Measurements from ENCODE around the gene NEK9. TPM values are rescaled to one million over a fixed set of nuclear protein-coding genes. Genes with fewer than 3 reads are reported as not detected.

Gene NEK9
- polyA plus RNA-seq = 10 to 100 TPM; 18.6 to 27.8 TPM

DNA sequence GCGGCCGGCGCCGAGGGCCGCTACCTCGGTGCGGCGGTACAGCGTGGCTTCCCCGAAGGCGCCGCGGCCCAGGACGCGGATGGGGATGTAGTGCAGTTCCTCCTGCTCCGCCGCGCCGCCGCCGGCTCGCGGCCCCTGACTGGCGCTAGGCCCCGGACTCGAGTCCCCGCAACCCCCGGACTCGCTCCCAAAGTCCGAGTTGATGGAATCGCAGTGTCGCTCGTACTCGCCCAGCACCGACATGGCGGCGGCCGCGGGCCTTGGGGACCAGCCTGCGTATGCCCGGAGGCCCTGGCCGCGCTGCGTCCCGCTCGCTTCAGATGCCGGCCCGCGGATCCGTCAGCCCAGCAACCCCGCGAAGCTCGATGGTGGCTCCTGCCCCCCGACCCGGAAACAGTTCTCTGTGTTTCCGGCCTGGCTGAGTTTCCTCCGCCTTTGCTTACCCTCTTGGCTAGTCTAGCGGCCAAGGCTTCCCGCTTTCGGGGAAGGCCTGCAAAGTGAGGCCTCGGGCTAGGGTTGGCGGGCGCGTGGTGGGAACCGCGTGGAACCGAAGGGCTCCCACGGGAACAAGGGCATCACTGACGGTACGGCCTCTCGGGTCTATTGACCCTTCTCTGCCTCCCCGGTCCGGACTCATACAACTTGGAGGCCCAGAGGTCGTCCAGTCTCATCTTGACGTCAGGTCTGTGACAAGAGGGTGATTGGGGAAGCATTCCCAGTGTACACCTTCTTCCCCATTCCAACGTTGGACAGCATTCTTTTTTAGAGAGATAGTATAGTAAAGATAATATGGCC lies at the start of gene NEK9:
Gene NEK9 (minus strand): TSS at position 370 of the 795 bp plus-strand sequence. CDS start 127 bp downstream, at position 243.
- 0% methylated on average over 66 to 76 of the region's 76 CpGs for WGBS, 2 donors
- Histone ChIP-seq H3K9me3 (ENCODE audit: control insufficient read depth in 2 of 2, insufficient read depth in 1 of 2, low read depth in 1 of 2, low read length in 1 of 2) (peaks cover 0 to 2% of the 10 kb centered on the region in 2 donors), H3K4me1 (ENCODE audit: control insufficient read depth in 2 of 2, insufficient read depth in 2 of 2, low read length in 1 of 2) (peaks cover 0 to 3% of the 10 kb centered on the region in 2 donors)

DNA sequence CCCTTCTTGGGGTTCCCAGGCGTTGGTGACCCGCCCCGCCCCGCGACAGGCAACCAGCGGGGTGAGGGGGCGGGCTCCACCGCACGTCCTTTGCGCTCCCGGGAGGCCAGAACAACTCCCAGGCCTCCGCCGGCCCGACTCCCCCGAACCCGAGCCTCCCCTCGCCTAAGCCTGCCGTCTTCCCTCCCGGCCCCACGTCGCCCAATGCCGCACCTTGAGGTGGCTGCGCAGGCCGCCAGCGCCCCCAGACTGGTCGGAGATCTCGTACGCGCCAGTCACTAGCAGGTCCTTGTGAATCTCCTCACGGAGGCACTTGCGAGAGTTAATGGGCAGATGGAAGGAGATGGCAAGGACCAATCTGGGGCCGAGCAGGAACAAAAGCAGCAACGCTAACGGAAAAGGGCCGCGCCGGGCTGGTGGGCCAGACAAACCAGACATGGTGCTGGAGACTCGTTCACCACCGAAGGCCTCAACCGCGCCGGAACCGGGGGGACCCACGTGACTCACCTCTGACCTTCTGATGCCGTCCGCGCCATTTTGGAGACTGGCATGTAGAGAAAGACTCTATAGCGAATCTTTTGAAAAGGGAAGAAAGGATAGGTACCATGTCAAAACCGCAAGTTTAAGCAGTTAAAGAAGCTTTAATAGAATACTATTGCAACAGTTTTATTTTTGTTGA lies 49.4 kb upstream of the NEK9 start, which contains the start of gene TMED10:
Gene TMED10 (minus strand): TSS at position 471 of the 679 bp plus-strand sequence. CDS start 33 bp downstream, at position 438.
- Histone ChIP-seq H3K27ac (ENCODE audit: low read depth in 2 of 2, low read length in 1 of 2) (peak within 1 kb of the TSS; percentile 92 to 98), H3K4me1 (ENCODE audit: control insufficient read depth in 2 of 2, insufficient read depth in 2 of 2, low read length in 1 of 2) (no peaks in the 10 kb centered on the region), H3K9me3 (ENCODE audit: control insufficient read depth in 2 of 2, insufficient read depth in 1 of 2, low read depth in 1 of 2, low read length in 1 of 2) (no peaks in the 10 kb centered on the region), H3K4me3 (ENCODE audit: low read depth in 1 of 2, low read length in 2 of 2) (peak within 1 kb of the TSS; percentile 61 to 99), H3K27me3 (ENCODE audit: control insufficient read depth in 1 of 2, insufficient read depth in 2 of 2, low read length in 2 of 2) (no peaks in the 10 kb centered on the region), H3K36me3 (ENCODE audit: control insufficient read depth in 2 of 2, insufficient read depth in 2 of 2, low read length in 1 of 2) (no peaks in the 10 kb centered on the region)
- 0 to 1% methylated on average over 49 of the region's 49 CpGs for WGBS, 2 donors

More for the DNA sequence above, at the start of gene NEK9:
- Histone ChIP-seq H3K27me3 (ENCODE audit: control insufficient read depth in 1 of 2, insufficient read depth in 2 of 2, low read length in 2 of 2) (no peaks in the 10 kb centered on the region), H3K4me3 (ENCODE audit: low read depth in 1 of 2, low read length in 2 of 2) (peak within 1 kb of the TSS; percentile 89 to 98), H3K36me3 (ENCODE audit: control insufficient read depth in 2 of 2, insufficient read depth in 2 of 2, low read length in 1 of 2) (no peaks in the 10 kb centered on the region), H3K27ac (ENCODE audit: low read depth in 2 of 2, low read length in 1 of 2) (peak within 1 kb of the TSS; percentile 98 to 99)

DNA sequence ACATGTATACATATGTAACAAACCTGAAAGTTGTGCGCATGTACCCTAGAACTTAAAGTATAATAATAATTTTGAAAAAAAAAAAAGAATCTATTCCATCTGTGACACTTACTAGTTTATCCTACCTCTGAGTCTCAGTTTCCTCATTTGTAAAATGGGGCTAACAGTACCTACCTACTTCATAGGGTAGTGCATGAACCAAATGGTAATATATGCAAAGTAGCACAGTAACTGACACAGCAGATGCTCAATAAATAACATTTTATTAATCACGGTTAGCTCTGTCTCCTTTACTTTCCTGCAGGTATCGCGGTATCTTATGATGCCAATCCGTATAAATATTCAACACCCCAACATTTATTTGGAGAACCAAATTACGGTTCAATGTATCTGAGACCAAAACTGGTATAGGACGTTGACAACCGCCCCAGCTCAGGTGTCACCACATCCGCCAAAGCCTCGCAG lies 48.9 kb upstream of the NEK9 start:
- 7% methylated on average over 10 of the region's 10 CpGs for WGBS, 2 donors
- Histone ChIP-seq H3K27ac (ENCODE audit: low read depth in 2 of 2, low read length in 1 of 2) (peak overlapping the region; percentile 92 to 98), H3K27me3 (ENCODE audit: control insufficient read depth in 1 of 2, insufficient read depth in 2 of 2, low read length in 2 of 2) (no peaks in the 10 kb centered on the region), H3K36me3 (ENCODE audit: control insufficient read depth in 2 of 2, insufficient read depth in 2 of 2, low read length in 1 of 2) (no peaks in the 10 kb centered on the region), H3K4me1 (ENCODE audit: control insufficient read depth in 2 of 2, insufficient read depth in 2 of 2, low read length in 1 of 2) (no peaks in the 10 kb centered on the region), H3K9me3 (ENCODE audit: control insufficient read depth in 2 of 2, insufficient read depth in 1 of 2, low read depth in 1 of 2, low read length in 1 of 2) (no peaks in the 10 kb centered on the region), H3K4me3 (ENCODE audit: low read depth in 1 of 2, low read length in 2 of 2) (peak overlapping the region; percentile 61 to 99)

DNA sequence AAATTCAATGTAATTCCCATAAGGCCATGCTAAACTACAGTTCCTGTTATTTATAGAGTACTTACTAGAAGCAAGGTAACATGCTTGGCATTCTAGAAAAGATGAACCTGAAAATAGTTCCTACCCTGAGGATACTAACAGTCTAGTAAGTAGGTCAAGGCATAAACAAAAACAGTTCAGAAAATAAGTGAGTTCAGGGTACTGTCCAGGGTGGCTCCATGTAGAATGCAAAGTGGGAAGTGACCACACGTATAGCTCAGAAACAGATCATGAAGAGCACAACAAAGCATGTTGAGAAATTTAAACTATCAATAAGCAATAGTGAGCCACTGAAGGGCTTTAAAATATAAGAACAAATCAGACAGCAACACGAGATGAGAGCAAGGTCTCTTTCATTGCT lies 47.2 kb upstream of the NEK9 start:
- 49 to 58% methylated on average over 2 of the region's 2 CpGs for WGBS, 2 donors
- Histone ChIP-seq H3K4me3 (ENCODE audit: low read depth in 1 of 2, low read length in 2 of 2) (no peak overlapping the region), H3K9me3 (ENCODE audit: control insufficient read depth in 2 of 2, insufficient read depth in 1 of 2, low read depth in 1 of 2, low read length in 1 of 2) (no peaks in the 10 kb centered on the region), H3K4me1 (ENCODE audit: control insufficient read depth in 2 of 2, insufficient read depth in 2 of 2, low read length in 1 of 2) (no peaks in the 10 kb centered on the region), H3K36me3 (ENCODE audit: control insufficient read depth in 2 of 2, insufficient read depth in 2 of 2, low read length in 1 of 2) (no peaks in the 10 kb centered on the region), H3K27me3 (ENCODE audit: control insufficient read depth in 1 of 2, insufficient read depth in 2 of 2, low read length in 2 of 2) (no peaks in the 10 kb centered on the region), H3K27ac (ENCODE audit: low read depth in 2 of 2, low read length in 1 of 2) (no peak overlapping the region)

DNA sequence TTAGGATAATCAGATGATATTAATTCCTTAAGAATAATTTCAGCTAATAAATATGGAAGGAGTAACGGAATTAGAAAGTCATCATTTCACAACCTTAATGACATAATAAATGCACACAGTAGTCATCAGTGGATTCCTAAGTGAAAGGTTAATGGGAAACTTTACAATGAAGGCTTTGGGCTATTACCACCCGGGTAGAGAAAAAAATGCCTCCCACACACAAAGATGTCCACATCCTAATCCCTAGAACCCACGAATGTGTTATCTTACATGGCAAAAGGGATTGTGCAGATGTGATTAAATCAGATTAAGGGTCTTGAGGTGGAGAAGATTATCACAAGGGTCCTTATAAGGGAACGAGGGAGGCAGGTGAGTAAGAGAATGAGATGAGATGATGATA lies 43.9 kb upstream of the NEK9 start:
- Histone ChIP-seq H3K27me3 (ENCODE audit: control insufficient read depth in 1 of 2, insufficient read depth in 2 of 2, low read length in 2 of 2) (no peaks in the 10 kb centered on the region), H3K27ac (ENCODE audit: low read depth in 2 of 2, low read length in 1 of 2) (no peak overlapping the region), H3K9me3 (ENCODE audit: control insufficient read depth in 2 of 2, insufficient read depth in 1 of 2, low read depth in 1 of 2, low read length in 1 of 2) (no peaks in the 10 kb centered on the region), H3K4me1 (ENCODE audit: control insufficient read depth in 2 of 2, insufficient read depth in 2 of 2, low read length in 1 of 2) (no peaks in the 10 kb centered on the region), H3K36me3 (ENCODE audit: control insufficient read depth in 2 of 2, insufficient read depth in 2 of 2, low read length in 1 of 2) (no peaks in the 10 kb centered on the region), H3K4me3 (ENCODE audit: low read depth in 1 of 2, low read length in 2 of 2) (no peak overlapping the region)
- 65 to 69% methylated on average over 4 of the region's 4 CpGs for WGBS, 2 donors

DNA sequence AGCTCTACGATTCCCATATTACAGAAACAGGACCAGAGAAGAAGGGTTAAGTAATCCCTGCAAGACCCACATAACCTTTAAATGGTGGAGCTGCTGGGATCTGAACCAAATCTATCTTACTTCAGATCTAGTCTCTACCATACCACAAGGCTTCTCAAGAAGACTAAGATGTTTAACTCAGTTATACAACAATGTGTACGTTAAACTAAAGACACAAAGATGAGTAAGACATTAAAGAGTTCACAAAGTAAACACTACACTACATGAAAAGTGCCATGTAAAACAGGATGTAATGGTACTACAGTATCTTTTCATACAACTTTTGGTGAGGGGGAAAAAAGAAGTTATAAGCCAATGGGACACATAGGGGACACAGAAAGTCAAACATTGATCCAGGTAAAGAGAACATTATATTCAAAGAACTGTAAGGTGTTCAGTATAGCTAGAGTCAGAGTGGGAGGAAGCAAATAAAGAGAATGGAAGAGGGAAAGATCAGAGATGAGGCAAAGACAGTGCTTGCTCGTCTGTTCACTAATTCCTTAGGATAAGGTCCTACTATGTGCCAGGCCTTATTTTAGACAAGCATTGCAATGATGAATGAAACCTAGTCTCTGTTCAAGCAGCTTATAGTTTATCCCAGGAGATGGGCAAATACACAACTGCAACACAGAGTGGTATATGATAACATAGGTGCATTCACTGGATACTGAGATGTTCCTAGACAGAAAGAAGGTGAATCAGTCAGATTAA lies 41.9 kb upstream of the NEK9 start:
- Histone ChIP-seq H3K4me1 (ENCODE audit: control insufficient read depth in 2 of 2, insufficient read depth in 2 of 2, low read length in 1 of 2) (no peaks in the 10 kb centered on the region), H3K9me3 (ENCODE audit: control insufficient read depth in 2 of 2, insufficient read depth in 1 of 2, low read depth in 1 of 2, low read length in 1 of 2) (no peaks in the 10 kb centered on the region), H3K36me3 (ENCODE audit: control insufficient read depth in 2 of 2, insufficient read depth in 2 of 2, low read length in 1 of 2) (no peaks in the 10 kb centered on the region), H3K27me3 (ENCODE audit: control insufficient read depth in 1 of 2, insufficient read depth in 2 of 2, low read length in 2 of 2) (no peaks in the 10 kb centered on the region), H3K4me3 (ENCODE audit: low read depth in 1 of 2, low read length in 2 of 2) (no peak overlapping the region), H3K27ac (ENCODE audit: low read depth in 2 of 2, low read length in 1 of 2) (no peak overlapping the region)
- WGBS, 2 donors = 70 to 78% methylated on average over 3 of the region's 3 CpGs

DNA sequence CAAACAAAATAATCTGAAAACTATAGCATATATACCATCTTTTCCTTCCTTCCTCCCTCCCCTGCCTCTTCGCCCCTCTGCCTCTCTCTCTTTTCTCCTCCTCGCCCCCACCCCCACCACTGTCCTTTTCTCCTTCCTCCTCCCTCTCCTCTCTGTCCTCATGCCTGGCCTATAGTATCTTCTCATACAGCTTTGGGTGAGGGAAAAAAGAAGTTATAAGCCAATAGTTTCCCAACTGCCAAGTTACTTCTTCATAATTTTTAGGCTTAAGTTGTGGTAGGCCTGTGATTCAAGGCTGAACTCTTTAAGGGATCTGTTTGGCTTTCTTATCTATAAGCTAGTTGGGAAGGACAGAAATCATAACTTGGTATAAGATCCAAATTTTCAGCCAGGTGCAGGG lies 40.5 kb upstream of the NEK9 start:
- Histone ChIP-seq H3K27ac (ENCODE audit: low read depth in 2 of 2, low read length in 1 of 2) (no peak overlapping the region), H3K27me3 (ENCODE audit: control insufficient read depth in 1 of 2, insufficient read depth in 2 of 2, low read length in 2 of 2) (no peaks in the 10 kb centered on the region), H3K36me3 (ENCODE audit: control insufficient read depth in 2 of 2, insufficient read depth in 2 of 2, low read length in 1 of 2) (no peaks in the 10 kb centered on the region), H3K4me3 (ENCODE audit: low read depth in 1 of 2, low read length in 2 of 2) (no peak overlapping the region), H3K9me3 (ENCODE audit: control insufficient read depth in 2 of 2, insufficient read depth in 1 of 2, low read depth in 1 of 2, low read length in 1 of 2) (no peaks in the 10 kb centered on the region), H3K4me1 (ENCODE audit: control insufficient read depth in 2 of 2, insufficient read depth in 2 of 2, low read length in 1 of 2) (no peaks in the 10 kb centered on the region)
- WGBS, 2 donors = 85 to 94% methylated on average over 2 of the region's 2 CpGs

DNA sequence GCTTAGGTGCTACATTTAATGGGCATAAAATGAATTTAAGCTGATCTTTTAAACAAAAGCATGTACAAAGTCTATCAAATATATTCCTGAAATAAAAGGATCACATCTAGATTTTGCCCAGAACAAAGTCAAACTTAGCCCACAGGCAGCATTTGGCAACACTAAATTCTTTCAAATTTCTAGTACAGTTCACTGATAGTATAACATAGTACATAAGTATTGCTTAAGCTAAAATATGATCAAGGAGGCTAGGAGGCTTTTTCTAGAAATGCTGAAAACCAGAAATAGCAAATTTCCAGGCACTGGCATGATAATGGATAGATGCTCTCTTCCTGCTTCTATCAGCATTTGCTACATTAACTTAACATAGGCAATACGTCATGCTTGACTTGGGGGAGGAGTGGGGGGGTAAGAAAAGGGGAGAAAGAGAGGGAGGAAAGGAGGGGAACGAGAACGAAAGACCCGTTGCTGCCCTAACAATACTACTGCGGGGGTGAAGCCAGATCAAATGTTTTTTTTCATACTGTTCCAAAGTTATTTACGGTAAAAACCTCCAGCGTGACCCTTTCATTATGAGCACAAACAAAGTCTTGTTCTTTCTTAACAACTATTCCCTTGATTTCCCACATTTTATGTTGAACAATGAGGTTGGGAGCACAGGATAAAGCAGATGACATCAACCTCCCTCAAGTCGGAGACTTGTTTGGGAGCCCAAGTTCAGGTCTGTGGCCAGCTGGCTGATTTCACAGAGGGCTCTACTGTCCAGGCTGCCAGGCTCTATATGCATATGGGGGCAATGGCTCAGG lies 38.9 kb upstream of the NEK9 start:
- no peaks in the 10 kb centered on the region for H3K27me3 ChIP-seq (ENCODE audit: control insufficient read depth in 1 of 2, insufficient read depth in 2 of 2, low read length in 2 of 2)
- no peak overlapping the region for H3K4me3 ChIP-seq (ENCODE audit: low read depth in 1 of 2, low read length in 2 of 2)
- 63 to 64% methylated on average over 8 of the region's 8 CpGs for WGBS, 2 donors
- no peaks in the 10 kb centered on the region for H3K9me3 ChIP-seq (ENCODE audit: control insufficient read depth in 2 of 2, insufficient read depth in 1 of 2, low read depth in 1 of 2, low read length in 1 of 2)
- no peaks in the 10 kb centered on the region for H3K36me3 ChIP-seq (ENCODE audit: control insufficient read depth in 2 of 2, insufficient read depth in 2 of 2, low read length in 1 of 2)
- H3K27ac ChIP-seq (ENCODE audit: low read depth in 2 of 2, low read length in 1 of 2) = no peak overlapping the region
- no peaks in the 10 kb centered on the region for H3K4me1 ChIP-seq (ENCODE audit: control insufficient read depth in 2 of 2, insufficient read depth in 2 of 2, low read length in 1 of 2)

DNA sequence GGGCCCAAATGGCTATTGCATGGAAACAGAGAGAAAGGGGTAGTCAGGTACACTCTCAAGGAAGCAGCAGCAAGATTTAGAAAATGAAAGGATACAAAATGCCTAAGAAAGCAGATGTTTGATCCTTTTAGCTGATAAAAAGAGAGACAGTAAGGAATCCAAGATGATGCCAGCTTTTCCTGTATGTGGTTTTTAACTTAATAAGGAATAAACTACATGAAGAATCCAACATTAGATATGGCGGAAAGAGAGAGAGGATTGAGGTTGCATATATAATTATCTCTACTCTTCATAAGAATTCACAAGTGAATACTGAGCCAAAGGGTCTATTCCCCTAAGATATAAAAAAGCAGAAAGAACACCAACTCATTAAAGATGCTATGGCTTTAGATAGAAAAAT lies 38.0 kb upstream of the NEK9 start:
- H3K4me3 ChIP-seq (ENCODE audit: low read depth in 1 of 2, low read length in 2 of 2) = no peak overlapping the region
- WGBS, 2 donors = 85 to 93% methylated on average over 1 of the region's 1 CpG
- no peak overlapping the region for H3K27ac ChIP-seq (ENCODE audit: low read depth in 2 of 2, low read length in 1 of 2)
- H3K36me3 ChIP-seq (ENCODE audit: control insufficient read depth in 2 of 2, insufficient read depth in 2 of 2, low read length in 1 of 2) = no peaks in the 10 kb centered on the region
- H3K9me3 ChIP-seq (ENCODE audit: control insufficient read depth in 2 of 2, insufficient read depth in 1 of 2, low read depth in 1 of 2, low read length in 1 of 2) = no peaks in the 10 kb centered on the region
- H3K27me3 ChIP-seq (ENCODE audit: control insufficient read depth in 1 of 2, insufficient read depth in 2 of 2, low read length in 2 of 2) = no peaks in the 10 kb centered on the region
- H3K4me1 ChIP-seq (ENCODE audit: control insufficient read depth in 2 of 2, insufficient read depth in 2 of 2, low read length in 1 of 2) = no peaks in the 10 kb centered on the region
